Naive thymus-derived CD4-positive, alpha-beta T cell (primary cell): Measurements from ENCODE around the gene MAP1LC3B2. TPM values are rescaled to one million over a fixed set of nuclear protein-coding genes. Genes with fewer than 3 reads are reported as not detected.

Source experiments
- ATAC-seq: fragments of 150-1000 bp; cut with Tn5 transposase; 2 replicates; pipeline ENCODE4 v1.10.0; 2021; ENCODE audit warnings: mild to moderate bottlenecking, moderate library complexity
- CTCF ChIA-PET: fragments of 350-600 bp; sonication (Branson Sonifier 250); formaldehyde crosslinking; loops from one replicate; lab custom pipeline; 2021; ENCODE audit warnings: antibody characterized with exemption; lab: Charles Lee
- POLR2A ChIA-PET: fragments of 350-600 bp; sonication (Branson Sonifier 250); formaldehyde crosslinking; loops from one replicate; lab custom pipeline; 2021; ENCODE audit warnings: antibody characterized with exemption, inconsistent platforms; lab: Charles Lee
- DNase-seq, 9 donors: peaks; one replicate each; pipeline versions ENCODE4 v3.0.0 to v3.0.0-alpha.2; 2020 to 2022; ENCODE audit warnings: mixed read lengths in 1 of 9
- H3K27ac ChIP-seq: one replicate; pipeline ENCODE4 v1.7.0; 2013; ENCODE audit warnings: mild to moderate bottlenecking, low read depth, low read length, moderate library complexity
- H3K27me3 ChIP-seq, 2 donors: one replicate each; pipeline ENCODE4 v1.7.0; 2013; ENCODE audit warnings: low read length in 2 of 2, mild to moderate bottlenecking in 2 of 2, moderate library complexity in 2 of 2; ENCODE audit not compliant: control insufficient read depth in 2 of 2, insufficient read depth in 2 of 2
- H3K36me3 ChIP-seq, 3 experiments: 1 replicate in 2 of 3; 2 replicates in 1 of 3; pipeline ENCODE4 v1.7.0; 2013; ENCODE audit warnings: low read length in 3 of 3, mild to moderate bottlenecking in 3 of 3, moderate library complexity in 1 of 3; ENCODE audit not compliant: insufficient read depth in 3 of 3, control insufficient read depth in 2 of 3
- H3K4me1 ChIP-seq, 2 donors: one replicate each; pipeline ENCODE4 v1.7.0; 2013; ENCODE audit warnings: low read length in 2 of 2, mild to moderate bottlenecking in 2 of 2, moderate library complexity in 1 of 2; ENCODE audit not compliant: control insufficient read depth in 2 of 2, insufficient read depth in 2 of 2
- H3K4me3 ChIP-seq: 2 replicates; pipeline ENCODE4 v1.7.0; 2013; ENCODE audit warnings: mild to moderate bottlenecking, low read length
- H3K9me3 ChIP-seq, 3 experiments: 1 replicate in 2 of 3; 2 replicates in 1 of 3; pipeline ENCODE4 v1.7.0; 2013; ENCODE audit warnings: low read length in 3 of 3; ENCODE audit not compliant: control insufficient read depth in 2 of 3
- H3K27ac Mint-ChIP-seq, 9 donors: one replicate each; pipeline ENCODE4 v1.8.0; 2020 to 2022; ENCODE audit warnings: mixed read lengths in 9 of 9, mild to moderate bottlenecking in 8 of 9, moderate library complexity in 5 of 9, inconsistent platforms in 2 of 9
- H3K27me3 Mint-ChIP-seq, 5 donors: one replicate each; pipeline ENCODE4 v1.8.0; 2021 to 2022; ENCODE audit warnings: mixed read lengths in 5 of 5, mild to moderate bottlenecking in 1 of 5
- H3K36me3 Mint-ChIP-seq, 5 donors: one replicate each; pipeline ENCODE4 v1.8.0; 2020 to 2022; ENCODE audit warnings: mixed read lengths in 5 of 5, mild to moderate bottlenecking in 3 of 5, inconsistent platforms in 1 of 5
- H3K4me1 Mint-ChIP-seq, 7 donors: one replicate each; pipeline ENCODE4 v1.8.0; 2020 to 2022; ENCODE audit warnings: mixed read lengths in 7 of 7, mild to moderate bottlenecking in 3 of 7, inconsistent platforms in 1 of 7
- H3K4me3 Mint-ChIP-seq, 10 donors: one replicate each; pipeline ENCODE4 v1.8.0; 2020 to 2022; ENCODE audit warnings: mild to moderate bottlenecking in 10 of 10, mixed read lengths in 10 of 10, moderate library complexity in 6 of 10, inconsistent platforms in 2 of 10
- H3K9me3 Mint-ChIP-seq, 11 donors: one replicate each; pipeline ENCODE4 v1.8.0; 2020 to 2022; ENCODE audit warnings: mixed read lengths in 11 of 11, mild to moderate bottlenecking in 4 of 11, inconsistent platforms in 1 of 11, moderate library complexity in 1 of 11
- intact Hi-C, 2 donors: fragments of 100-400 bp; cut with micrococcal nuclease; formaldehyde crosslinking; loops; one replicate each; pipeline ENCODE4 v1.15.1; 2023
- polyA plus RNA-seq, 2 donors: library from polyadenylated mRNA; unstranded; fragments of 300-500 nt; fragmentation: Illumina TruSeq; gene quantifications; one replicate each; pipeline ENCODE4 v1.2.3, GENCODE V29; 2021
- total RNA-seq, 6 experiments: library from RNA in 5 of 6; stranded (reverse) in 5 of 6; gene quantifications; 1 replicate in 5 of 6; 2 replicates in 1 of 6; pipeline ENCODE4 v1.2.3 and lab custom pipeline; 2021 to 2026

MAP1LC3B2 gene
- total and polyA plus RNA-seq, 7 experiments from 2014 or later: 0.48 to 6.6 (median 1.7) TPM

GRCh38 chr12:116615141-116615861 is 56.1 kb downstream of the MAP1LC3B2 start:
- ChIA-PET POLR2A (no interaction called here), CTCF (no interaction called here)
- Histone ChIP-seq H3K9me3 (no peaks in the 10 kb centered on the region), H3K27ac (no peak overlapping the region), H3K4me1 (no peaks in the 10 kb centered on the region), H3K27me3 (no peaks in the 10 kb centered on the region), H3K36me3 (no peaks in the 10 kb centered on the region), H3K4me3 (no peak overlapping the region)
- H3K9me3 Mint-ChIP-seq: peaks cover 0 to 2% (median 0%) of the 10 kb centered on the region in 11 donors
- H3K27me3 Mint-ChIP-seq: peaks cover 0 to 13% (median 0%) of the 10 kb centered on the region in 5 donors
- H3K36me3 Mint-ChIP-seq: no peaks in the 10 kb centered on the region
- intact Hi-C loops: no loop called here
- no peak overlapping the region for H3K4me3 Mint-ChIP-seq
- H3K27ac Mint-ChIP-seq: peak overlapping the region in 1 of 9 donors; percentile 55
- H3K4me1 Mint-ChIP-seq: peaks cover 0 to 2% (median 0%) of the 10 kb centered on the region in 7 donors
- ATAC-seq (no peak), DNase-seq (no peak)

GRCh38 chr12:116616536-116617248 is 57.5 kb downstream of the MAP1LC3B2 start:
- DNase-seq (no peak), ATAC-seq (no peak)
- Mint-ChIP-seq H3K27ac (no peak overlapping the region), H3K36me3 (no peaks in the 10 kb centered on the region), H3K4me3 (no peak overlapping the region), H3K4me1 (peaks cover 0 to 2% (median 0%) of the 10 kb centered on the region in 7 donors), H3K9me3 (peaks cover 0 to 3% (median 0%) of the 10 kb centered on the region in 11 donors), H3K27me3 (peaks cover 0 to 16% (median 0%) of the 10 kb centered on the region in 5 donors)
- Histone ChIP-seq H3K9me3 (no peaks in the 10 kb centered on the region), H3K27ac (no peak overlapping the region), H3K4me3 (no peak overlapping the region), H3K36me3 (no peaks in the 10 kb centered on the region), H3K4me1 (no peaks in the 10 kb centered on the region), H3K27me3 (no peaks in the 10 kb centered on the region)
- intact Hi-C loops: no loop called here
- ChIA-PET CTCF (no interaction called here), POLR2A (no interaction called here)

- H3K4me3 Mint-ChIP-seq: no peak overlapping the region
- H3K27ac ChIP-seq: no peak overlapping the region
- no peaks in the 10 kb centered on the region for H3K27me3 ChIP-seq
- POLR2A ChIA-PET: no interaction called here
- intact Hi-C loops: no loop called here
- CTCF ChIA-PET: no interaction called here
- H3K9me3 ChIP-seq: no peaks in the 10 kb centered on the region
- H3K27ac Mint-ChIP-seq: no peak overlapping the region
- H3K36me3 Mint-ChIP-seq: peaks cover 0 to 5% (median 0%) of the 10 kb centered on the region in 5 donors
- H3K36me3 ChIP-seq: no peaks in the 10 kb centered on the region
- peaks cover 0 to 17% (median 11%) of the 10 kb centered on the region in 5 donors for H3K27me3 Mint-ChIP-seq
- peaks cover 7 to 19% (median 14%) of the 10 kb centered on the region in 11 donors for H3K9me3 Mint-ChIP-seq
- no peak overlapping the region for H3K4me3 ChIP-seq
- DNase-seq (no peak), ATAC-seq (no peak)
- no peaks in the 10 kb centered on the region for H3K4me1 ChIP-seq
- peaks cover 0 to 4% (median 0%) of the 10 kb centered on the region in 7 donors for H3K4me1 Mint-ChIP-seq
These were observed 60.1 kb downstream of the MAP1LC3B2 start for GRCh38 chr12:116619246-116619645.

- Mint-ChIP-seq H3K27me3 (peaks cover 0 to 18% (median 12%) of the 10 kb centered on the region in 5 donors), H3K4me3 (no peak overlapping the region)
- CTCF ChIA-PET: interaction anchor here (0.7 kb wide), 1 partner anchor 425 kb away, joined by 3 read pairs; no protein-coding TSS in a partner anchor
These were observed 60.9 kb downstream of the MAP1LC3B2 start for GRCh38 chr12:116620124-116620491.

GRCh38 chr12:116620492-116621191 is 61.5 kb downstream of the MAP1LC3B2 start:
- no peak for DNase-seq
- Mint-ChIP-seq H3K27me3 (peaks cover 0 to 18% (median 12%) of the 10 kb centered on the region in 5 donors), H3K4me1 (peaks cover 0 to 4% (median 0%) of the 10 kb centered on the region in 7 donors), H3K36me3 (peaks cover 0 to 5% (median 0%) of the 10 kb centered on the region in 5 donors), H3K9me3 (peaks cover 7 to 19% (median 14%) of the 10 kb centered on the region in 11 donors), H3K27ac (no peak overlapping the region), H3K4me3 (no peak overlapping the region)
- Histone ChIP-seq H3K27me3 (no peaks in the 10 kb centered on the region), H3K9me3 (no peaks in the 10 kb centered on the region), H3K4me3 (no peak overlapping the region), H3K4me1 (no peaks in the 10 kb centered on the region), H3K36me3 (no peaks in the 10 kb centered on the region), H3K27ac (no peak overlapping the region)
- CTCF ChIA-PET: interaction anchor here (0.7 kb wide), 1 partner anchor 426 kb away, joined by 3 read pairs; no protein-coding TSS in a partner anchor
- intact Hi-C loops: no loop called here
- POLR2A ChIA-PET: interaction anchor here (0.6 kb wide), 1 partner anchor 9 kb away, joined by 3 read pairs; no protein-coding TSS in a partner anchor
- ATAC-seq: no peak

More at GRCh38 chr12:116620124-116620491, 60.9 kb downstream of the MAP1LC3B2 start:
- Histone ChIP-seq H3K4me1 (no peaks in the 10 kb centered on the region), H3K27ac (no peak overlapping the region), H3K9me3 (no peaks in the 10 kb centered on the region), H3K27me3 (no peaks in the 10 kb centered on the region), H3K4me3 (no peak overlapping the region), H3K36me3 (no peaks in the 10 kb centered on the region)
- H3K27ac Mint-ChIP-seq: no peak overlapping the region
- peaks cover 7 to 19% (median 14%) of the 10 kb centered on the region in 11 donors for H3K9me3 Mint-ChIP-seq
- peaks cover 0 to 4% (median 0%) of the 10 kb centered on the region in 7 donors for H3K4me1 Mint-ChIP-seq
- POLR2A ChIA-PET: interaction anchor here (0.6 kb wide), 1 partner anchor 9 kb away, joined by 3 read pairs; no protein-coding TSS in a partner anchor
- H3K36me3 Mint-ChIP-seq: peaks cover 0 to 5% (median 0%) of the 10 kb centered on the region in 5 donors
- intact Hi-C loops: no loop called here
- ATAC-seq (no peak), DNase-seq (no peak)

- intact Hi-C loops: no loop called here
- Mint-ChIP-seq H3K27ac (no peak overlapping the region), H3K4me3 (no peak overlapping the region), H3K36me3 (peaks cover 0 to 5% (median 0%) of the 10 kb centered on the region in 5 donors), H3K27me3 (peaks cover 0 to 17% (median 13%) of the 10 kb centered on the region in 5 donors), H3K4me1 (peaks cover 0 to 4% (median 0%) of the 10 kb centered on the region in 7 donors), H3K9me3 (peaks cover 7 to 19% (median 14%) of the 10 kb centered on the region in 11 donors)
- DNase-seq (no peak), ATAC-seq (no peak)
- no peaks in the 10 kb centered on the region for H3K36me3 ChIP-seq
- H3K27me3 ChIP-seq: no peaks in the 10 kb centered on the region
- no peaks in the 10 kb centered on the region for H3K9me3 ChIP-seq
- H3K4me1 ChIP-seq: no peaks in the 10 kb centered on the region
- POLR2A ChIA-PET: no interaction called here
- no peak overlapping the region for H3K4me3 ChIP-seq
- CTCF ChIA-PET: no interaction called here
- H3K27ac ChIP-seq: no peak overlapping the region
These were observed 62.0 kb downstream of the MAP1LC3B2 start for GRCh38 chr12:116621194-116621593.
